Natural killer cell (primary cell): ENCODE measurements around the gene GPR179. TPM values are rescaled to one million over a fixed set of nuclear protein-coding genes. Genes with fewer than 3 reads are reported as not detected.
A peak's percentile ranks its signal among the peaks of the same experiment; 100 is the strongest.
"Not testable (repeated sequence)": the region's sequence is repeated elsewhere in the genome, so short reads cannot be mapped to it uniquely, and the experiment has no call there.

ENCODE experiments used
- ATAC-seq, 3 donors: fragments of 150-1000 bp in 2 of 3; fragments of 200-7000 bp in 1 of 3; cut with Tn5 transposase; 1 replicate in 1 of 3; 2 replicates in 2 of 3; pipeline ENCODE4 v1.10.0; 2021; ENCODE audit warnings: mild to moderate bottlenecking in 2 of 3, moderate library complexity in 2 of 3
- DNase-seq, 2 donors: peaks; one replicate each; pipeline versions ENCODE4 v3.0.0 to v3.0.0-alpha.2; 2013 to 2021; ENCODE audit warnings: mixed read lengths in 1 of 2
- H3K27ac ChIP-seq: one replicate; pipeline ENCODE4 v1.5.1; 2013; ENCODE audit warnings: mild to moderate bottlenecking, low read length
- H3K27me3 ChIP-seq: one replicate; pipeline ENCODE4 v1.6.1; 2013; ENCODE audit warnings: low read length; ENCODE audit not compliant: control insufficient read depth, insufficient read depth
- H3K36me3 ChIP-seq: one replicate; pipeline ENCODE4 v1.6.1; 2013; ENCODE audit warnings: low read length; ENCODE audit not compliant: control insufficient read depth, insufficient read depth
- H3K4me1 ChIP-seq: one replicate; pipeline ENCODE4 v1.6.1; 2013; ENCODE audit warnings: low read length; ENCODE audit not compliant: control insufficient read depth, insufficient read depth
- H3K4me3 ChIP-seq: one replicate; pipeline ENCODE4 v1.5.1; 2013; ENCODE audit warnings: low read length
- H3K9me3 ChIP-seq: one replicate; pipeline ENCODE4 v1.6.1; 2013; ENCODE audit warnings: low read length; ENCODE audit not compliant: control insufficient read depth, insufficient read depth
- H3K27ac Mint-ChIP-seq, 2 donors: one replicate each; pipeline ENCODE4 v1.8.0; 2022; ENCODE audit warnings: mild to moderate bottlenecking in 2 of 2, mixed read lengths in 2 of 2, moderate library complexity in 1 of 2
- H3K27me3 Mint-ChIP-seq, 2 donors: one replicate each; pipeline ENCODE4 v1.8.0; 2022; ENCODE audit warnings: low read depth in 2 of 2, mixed read lengths in 2 of 2
- H3K36me3 Mint-ChIP-seq: one replicate; pipeline ENCODE4 v1.8.0; 2022; ENCODE audit warnings: mixed read lengths
- H3K4me1 Mint-ChIP-seq, 2 donors: one replicate each; pipeline ENCODE4 v1.8.0; 2022; ENCODE audit warnings: mixed read lengths in 2 of 2
- H3K4me3 Mint-ChIP-seq: one replicate; pipeline ENCODE4 v1.8.0; 2022; ENCODE audit warnings: mild to moderate bottlenecking, moderate library complexity, mixed read lengths
- H3K9me3 Mint-ChIP-seq, 2 donors: one replicate each; pipeline ENCODE4 v1.8.0; 2022; ENCODE audit warnings: mixed read lengths in 2 of 2
- WGBS: methylation state at CpG from one replicate; pipeline ENCODE4 v1.1.7; 2013; ENCODE audit warnings: missing lambda C conversion rate; ENCODE audit not compliant: insufficient coverage; 5-methylcytosine and 5-hydroxymethylcytosine counted together
- intact Hi-C: fragments of 100-400 bp; cut with micrococcal nuclease; formaldehyde crosslinking; loops from one replicate; pipeline ENCODE4 v1.14.2; 2022
- total RNA-seq, 4 donors: library from RNA; stranded (reverse); fragments of 120-200 nt in 1 of 4; gene quantifications; one replicate each; pipeline versions ENCODE4 v1.2.3 to v1.2.4, GENCODE V29; 2013 to 2022

Gene GPR179
- total RNA-seq, 3 donors from 2014 or later (not counting 1 experiment from before 2014, with no cell fraction given), result not detected

- WGBS, result 96% methylated on average over 15 of the region's 21 CpGs
- H3K36me3 Mint-ChIP-seq, H3K27me3 Mint-ChIP-seq, ATAC-seq, H3K4me3 ChIP-seq, intact Hi-C loops, H3K27me3 ChIP-seq, H3K36me3 ChIP-seq, H3K9me3 ChIP-seq, H3K9me3 Mint-ChIP-seq, H3K4me1 ChIP-seq, H3K27ac ChIP-seq: not testable (repeated sequence)
- peak in 1 of 2 donors; percentile 14 for DNase-seq
- peaks cover 7 to 11% of the 10 kb centered on the region in 2 donors for H3K4me1 Mint-ChIP-seq
- H3K27ac Mint-ChIP-seq, result peak overlapping the region in 1 of 2 donors; percentile 92
- peak overlapping the region; percentile 93 for H3K4me3 Mint-ChIP-seq
Measured at GRCh38 chr17:38295602-38296365, 48.0 kb downstream of the GPR179 start.

GRCh38 chr17:38289760-38290159 is 54.0 kb downstream of the GPR179 start:
- H3K27ac Mint-ChIP-seq, H3K9me3 Mint-ChIP-seq, H3K4me3 ChIP-seq, H3K27me3 ChIP-seq, H3K4me1 ChIP-seq, intact Hi-C loops, H3K27me3 Mint-ChIP-seq, H3K4me1 Mint-ChIP-seq, H3K36me3 ChIP-seq, ATAC-seq, H3K9me3 ChIP-seq, DNase-seq, H3K36me3 Mint-ChIP-seq, H3K27ac ChIP-seq, H3K4me3 Mint-ChIP-seq: not testable (repeated sequence)
- WGBS, result 100% methylated on average over 1 of the region's 1 CpG

GRCh38 chr17:38288217-38288827 is 55.4 kb downstream of the GPR179 start:
- 81% methylated on average over 7 of the region's 12 CpGs for WGBS
- intact Hi-C loops, H3K27ac Mint-ChIP-seq, H3K4me3 ChIP-seq, H3K27me3 Mint-ChIP-seq, H3K27me3 ChIP-seq, ATAC-seq, H3K4me1 ChIP-seq, DNase-seq, H3K4me1 Mint-ChIP-seq, H3K36me3 ChIP-seq, H3K36me3 Mint-ChIP-seq, H3K9me3 ChIP-seq, H3K27ac ChIP-seq, H3K9me3 Mint-ChIP-seq, H3K4me3 Mint-ChIP-seq: not testable (repeated sequence)

GRCh38 chr17:38286501-38287091 is 57.2 kb downstream of the GPR179 start:
- H3K27ac ChIP-seq, H3K4me3 ChIP-seq, H3K36me3 ChIP-seq, H3K4me1 Mint-ChIP-seq, H3K9me3 Mint-ChIP-seq, H3K36me3 Mint-ChIP-seq, H3K27me3 ChIP-seq, H3K4me1 ChIP-seq, H3K27ac Mint-ChIP-seq, H3K4me3 Mint-ChIP-seq, intact Hi-C loops, H3K9me3 ChIP-seq, H3K27me3 Mint-ChIP-seq: not testable (repeated sequence)
- peak; percentile 44 to 85 (median 69) for ATAC-seq
- 24% methylated on average over 7 of the region's 11 CpGs for WGBS
- DNase-seq, result peak in 1 of 2 donors; percentile 6

- H3K27ac ChIP-seq, H3K4me3 ChIP-seq, DNase-seq, H3K27ac Mint-ChIP-seq, H3K4me1 ChIP-seq, H3K9me3 ChIP-seq, H3K4me1 Mint-ChIP-seq, H3K9me3 Mint-ChIP-seq, ATAC-seq, H3K36me3 ChIP-seq, H3K27me3 Mint-ChIP-seq, intact Hi-C loops, H3K27me3 ChIP-seq, H3K36me3 Mint-ChIP-seq, H3K4me3 Mint-ChIP-seq: not testable (repeated sequence)
Measured at GRCh38 chr17:38285994-38286393, 57.8 kb downstream of the GPR179 start.

Other genes with a start within 250 kb of the GPR179 start
- gene TBC1D3E, start 216.0 kb downstream of the GPR179 start, total RNA-seq, result 10 to 100 TPM in 1 of 3 donors, not detected in 2; 11.5 TPM
- gene TBC1D3, start 151.4 kb downstream of the GPR179 start, total RNA-seq, result not detected
- 10 to 100 TPM; 11.5 to 14.2 (median 12.6) TPM for gene MRPL45, start 46.8 kb downstream of the GPR179 start, total RNA-seq
- gene SOCS7, start 7.9 kb upstream of the GPR179 start, total RNA-seq, result 10 to 100 TPM; 13.6 to 31.8 (median 21.2) TPM
- gene ARHGAP23, start 84.5 kb upstream of the GPR179 start, total RNA-seq, result 1 to 10 TPM in 2 of 3 donors, under 1 TPM in 1; 0.19 to 1.8 (median 1.7) TPM